ENCODE data around the gene AK2. TPM values are rescaled to one million over a fixed set of nuclear protein-coding genes. Genes with fewer than 3 reads are reported as not detected.

Gene AK2
- total RNA-seq, 1 experiment from 2014 or later, result 191 TPM

- no peaks in the 10 kb centered on the region for H3K36me3 ChIP-seq (ENCODE audit: low read depth)
- no TSS peak for BruUV-seq (replicated peaks)
- H2AFZ ChIP-seq, result no peak overlapping the region
- no peak overlapping the region for H3K27ac ChIP-seq
- no peak overlapping the region for H3K4me3 ChIP-seq
- TF ChIP-seq CTCF (conservative IDR thresholded peaks at IDR 0.05) (no peak), EZH2 (IDR thresholded peaks at IDR 0.05; ENCODE audit: low read depth) (no peak)
- no peaks in the 10 kb centered on the region for H3K9me3 ChIP-seq (ENCODE audit: insufficient read depth, low read depth)
- no peak overlapping the region for H3K4me2 ChIP-seq
- DNase-seq, result no peak
- no peaks in the 10 kb centered on the region for H4K20me1 ChIP-seq (ENCODE audit: insufficient read depth)
- H3K27me3 ChIP-seq (ENCODE audit: insufficient read depth, low read depth), result no peaks in the 10 kb centered on the region
- ChIA-PET POLR2A (ENCODE audit: unreplicated experiment) (no interaction called here), CTCF (interaction anchor here (0.9 kb wide), 1 partner anchor 121 kb away, joined by 5 read pairs; no protein-coding TSS in a partner anchor)
- H3K4me1 ChIP-seq (replicated peaks; ENCODE audit: insufficient read depth), result peaks cover 9% of the 10 kb centered on the region
- no peaks in the 10 kb centered on the region for H3F3A ChIP-seq (ENCODE audit: insufficient read depth, low read depth)
- no peaks in the 10 kb centered on the region for H3K79me2 ChIP-seq (ENCODE audit: low read depth)
- no peaks in the 10 kb centered on the region for H3K9me2 ChIP-seq (ENCODE audit: insufficient read depth)
- intact Hi-C loops (cut with micrococcal nuclease; ENCODE audit: unreplicated experiment), result loop anchor here (5.0 to 10.0 kb wide), 2 partner anchors 150 to 368 kb away; no protein-coding TSS in a partner anchor
Measured at GRCh38 chr1:33082575-33083108, 46.0 kb upstream of the AK2 start.

GRCh38 chr1:33081554-33082305, 45.0 kb upstream of the AK2 start:
- peak overlapping the region; percentile 85 for H2AFZ ChIP-seq
- no peaks in the 10 kb centered on the region for H3K79me2 ChIP-seq (ENCODE audit: low read depth)
- H4K20me1 ChIP-seq (ENCODE audit: insufficient read depth), result no peaks in the 10 kb centered on the region
- no peak for TF ChIP-seq EZH2 (IDR thresholded peaks at IDR 0.05; ENCODE audit: low read depth)
- TF ChIP-seq CTCF (conservative IDR thresholded peaks at IDR 0.05), result no peak
- peaks cover 9% of the 10 kb centered on the region for H3K4me1 ChIP-seq (replicated peaks; ENCODE audit: insufficient read depth)
- intact Hi-C loops (cut with micrococcal nuclease; ENCODE audit: unreplicated experiment), result loop anchor here (5.0 to 10.0 kb wide), 2 partner anchors 149 to 367 kb away; no protein-coding TSS in a partner anchor
- no peaks in the 10 kb centered on the region for H3K27me3 ChIP-seq (ENCODE audit: insufficient read depth, low read depth)
- ChIA-PET CTCF (no interaction called here), POLR2A (ENCODE audit: unreplicated experiment) (no interaction called here)
- H3K4me3 ChIP-seq, result peak overlapping the region; percentile 66
- no peaks in the 10 kb centered on the region for H3K9me2 ChIP-seq (ENCODE audit: insufficient read depth)
- no peaks in the 10 kb centered on the region for H3K9me3 ChIP-seq (ENCODE audit: insufficient read depth, low read depth)
- no TSS peak for BruUV-seq (replicated peaks)
- peak overlapping the region; percentile 80 for H3K4me2 ChIP-seq
- H3F3A ChIP-seq (ENCODE audit: insufficient read depth, low read depth), result no peaks in the 10 kb centered on the region
- DNase-seq, result no peak
- H3K27ac ChIP-seq, result no peak overlapping the region
- H3K36me3 ChIP-seq (ENCODE audit: low read depth), result no peaks in the 10 kb centered on the region

DNA sequence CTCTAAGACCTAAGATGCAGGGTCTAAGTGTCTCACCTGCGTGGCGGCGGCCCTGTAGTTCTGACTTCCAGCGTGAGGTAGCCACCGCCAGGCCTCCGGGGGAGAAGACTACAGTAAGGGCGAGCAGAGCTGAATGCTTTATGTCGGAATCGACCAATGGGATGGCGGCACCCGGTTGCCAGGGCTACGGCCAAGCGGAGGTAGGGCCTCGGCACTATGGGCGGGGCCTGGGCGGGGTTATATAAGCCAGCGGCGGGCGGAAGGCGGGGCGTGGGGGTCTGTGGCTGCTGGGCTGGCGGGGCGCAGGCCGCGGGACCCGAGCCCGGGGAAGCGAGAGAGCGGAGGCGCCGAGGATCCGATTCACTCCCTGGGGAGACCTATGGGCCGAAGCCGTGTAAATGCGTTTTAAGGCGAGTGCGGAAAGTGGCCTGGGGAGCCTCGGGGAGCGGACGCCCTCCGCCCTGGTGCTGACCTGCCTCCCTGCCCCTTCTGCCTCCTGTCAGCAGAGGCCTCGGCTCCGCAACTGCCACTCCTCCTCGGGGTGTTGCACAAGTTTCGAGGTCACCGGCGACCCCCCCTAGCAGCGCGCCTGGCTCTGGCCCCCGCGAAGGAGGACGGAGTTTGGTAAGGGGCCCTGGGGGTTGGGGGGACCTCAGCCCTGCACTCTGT, 44.3 kb upstream of the AK2 start, which contains the start of gene AZIN2:
AZIN2 (plus strand) TSS at position 269 of the 669 bp plus-strand sequence. CDS start 1,097 bp downstream, outside the sequence.
- intact Hi-C loops (cut with micrococcal nuclease; ENCODE audit: unreplicated experiment), result loop anchor here (5.0 to 10.0 kb wide), 2 partner anchors 149 to 366 kb away; no protein-coding TSS in a partner anchor
- Histone ChIP-seq H3K4me2 (peak within 1 kb of the TSS; percentile 80), H3K4me1 (replicated peaks; ENCODE audit: insufficient read depth) (peaks cover 9% of the 10 kb centered on the region), H3K9me2 (ENCODE audit: insufficient read depth) (no peaks in the 10 kb centered on the region), H2AFZ (peak within 1 kb of the TSS; percentile 85), H3K4me3 (peak within 1 kb of the TSS; percentile 66), H3K36me3 (ENCODE audit: low read depth) (no peaks in the 10 kb centered on the region), H3K79me2 (ENCODE audit: low read depth) (no peaks in the 10 kb centered on the region), H3K27me3 (ENCODE audit: insufficient read depth, low read depth) (no peaks in the 10 kb centered on the region), H3K27ac (no peak within 1 kb of the TSS), H3F3A (ENCODE audit: insufficient read depth, low read depth) (no peaks in the 10 kb centered on the region), H3K9me3 (ENCODE audit: insufficient read depth, low read depth) (no peaks in the 10 kb centered on the region), H4K20me1 (ENCODE audit: insufficient read depth) (no peaks in the 10 kb centered on the region)
- TSS peak; percentile 50 for BruUV-seq (replicated peaks)
- TF ChIP-seq CTCF (conservative IDR thresholded peaks at IDR 0.05) (no peak), EZH2 (IDR thresholded peaks at IDR 0.05; ENCODE audit: low read depth) (no peak)
- ChIA-PET POLR2A (ENCODE audit: unreplicated experiment) (interaction anchor here (0.6 to 0.7 kb wide), 2 partner anchors 203 to 351 kb away, joined by 3 to 7 read pairs; no protein-coding TSS in a partner anchor), CTCF (interaction anchor here (1.0 kb wide), 2 partner anchors 18 to 368 kb away, joined by 3 to 4 read pairs; no protein-coding TSS in a partner anchor)
- DNase-seq, result peak; percentile 83 to 93
